Posterior cingulate gyrus (tissue), 11 donors: Measurements from ENCODE around the gene LIMS3.
"Not testable (repeated sequence)": the region's sequence is repeated elsewhere in the genome, so short reads cannot be mapped to it uniquely, and the experiment has no call there.

Source experiments
- DNase-seq, 10 donors: peaks; one replicate each; pipeline versions ENCODE4 v3.0.0 to v3.0.0-alpha.2; 2020 to 2021; ENCODE audit warnings: mixed read lengths in 3 of 10
- intact Hi-C: fragments of 100-400 bp; cut with DNase I; formaldehyde crosslinking; loops from one replicate; pipeline ENCODE4 v1.15.1; 2023

The LIMS3 gene

DNA sequence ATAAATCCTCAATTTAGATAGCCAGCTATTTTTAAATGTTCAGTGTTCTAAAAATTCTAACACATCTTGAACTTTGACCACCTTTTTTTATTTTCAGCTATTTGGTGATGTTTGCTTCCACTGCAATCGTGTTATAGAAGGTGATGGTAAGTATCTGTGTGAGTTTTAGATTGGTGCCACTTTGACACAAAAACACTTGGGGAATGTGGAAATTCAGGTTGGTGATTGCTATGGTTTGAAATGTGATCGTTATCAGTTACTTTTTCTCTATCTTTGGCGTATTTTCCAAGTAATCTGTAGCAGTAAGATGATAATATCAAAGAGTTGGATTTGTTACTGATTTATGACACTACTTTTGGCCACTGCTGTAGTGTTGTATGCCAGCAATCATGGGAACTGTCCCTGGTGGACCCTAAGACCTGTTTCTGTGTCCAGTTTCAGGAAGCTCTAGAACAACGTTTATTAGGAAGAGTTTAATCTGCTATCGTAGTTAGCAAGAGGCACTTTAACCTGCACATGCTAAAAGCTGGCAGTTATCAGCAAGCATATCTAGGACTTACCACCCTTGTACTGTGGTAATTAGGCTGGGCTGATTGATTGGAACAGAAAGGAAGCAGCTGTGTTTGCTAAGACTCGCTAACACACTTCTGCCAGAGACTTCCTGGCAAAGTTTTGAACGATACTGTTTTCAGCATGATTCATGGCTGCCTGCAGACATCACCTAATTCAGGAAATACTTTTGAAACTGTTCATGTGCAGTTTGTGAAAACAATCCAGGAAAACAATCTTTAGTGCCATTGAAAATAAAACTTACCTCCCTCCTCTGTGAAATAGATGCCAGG, 23.3 kb downstream of the LIMS3 start:
- DNase-seq, intact Hi-C loops: not testable (repeated sequence)

DNA sequence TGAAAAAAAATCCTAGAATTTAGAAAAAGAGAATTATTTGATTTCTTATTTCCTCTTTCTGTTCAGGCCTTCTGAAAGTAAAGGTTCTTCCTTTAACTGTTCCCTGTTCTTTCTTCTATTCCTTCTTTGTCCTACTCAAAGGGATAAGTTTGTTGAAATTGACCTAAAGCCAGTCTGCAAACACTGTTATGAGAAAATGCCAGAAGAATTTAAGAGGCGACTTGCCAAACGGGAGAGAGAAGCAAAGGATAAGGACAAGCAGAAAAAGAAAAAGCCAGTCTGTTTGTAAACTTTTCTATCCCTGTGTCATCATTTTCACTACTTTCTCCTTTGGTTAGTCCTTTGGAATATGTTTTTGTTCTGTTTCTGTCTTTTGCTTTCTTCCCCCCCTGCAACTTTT, 26.0 kb downstream of the LIMS3 start:
- DNase-seq, intact Hi-C loops: not testable (repeated sequence)

DNA sequence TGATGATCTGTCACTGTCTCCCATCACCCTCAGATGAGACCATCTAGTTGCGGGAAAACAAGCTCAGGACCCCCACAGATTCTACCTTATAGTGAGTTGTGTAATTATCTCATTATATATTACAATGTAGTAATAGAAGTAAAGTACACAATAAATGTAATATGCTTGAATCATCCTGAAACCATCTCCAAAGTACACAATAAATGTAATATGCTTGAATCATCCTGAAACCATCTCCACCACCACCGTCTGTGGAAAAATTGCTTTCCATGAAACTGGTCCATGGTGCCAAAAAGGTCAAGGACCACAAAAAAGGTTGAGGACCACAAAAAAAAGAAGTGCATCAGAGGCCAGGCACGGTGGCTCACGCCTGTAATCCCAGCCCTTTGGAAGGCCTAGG, 29.3 kb downstream of the LIMS3 start:
- DNase-seq, intact Hi-C loops: not testable (repeated sequence)

DNA sequence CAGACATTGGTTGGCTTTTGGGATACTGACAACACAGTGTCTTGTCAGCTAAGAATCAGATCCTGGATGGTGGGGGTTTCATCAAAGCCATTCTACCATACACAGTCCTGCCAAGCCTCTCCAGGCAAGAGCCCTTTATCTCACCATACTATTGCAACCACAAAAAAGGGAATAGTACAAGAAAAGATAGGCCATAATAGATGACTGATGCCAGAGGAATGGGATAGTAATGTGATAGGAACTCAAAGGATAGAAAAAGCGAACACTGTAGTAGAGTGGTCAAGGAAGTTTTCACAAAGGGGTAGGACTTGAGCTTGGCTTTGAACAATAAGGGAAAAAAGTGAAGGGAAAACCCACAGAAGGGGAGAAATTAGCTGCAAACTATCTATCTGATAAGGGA, 30.7 kb downstream of the LIMS3 start:
- intact Hi-C loops, DNase-seq: not testable (repeated sequence)

DNA sequence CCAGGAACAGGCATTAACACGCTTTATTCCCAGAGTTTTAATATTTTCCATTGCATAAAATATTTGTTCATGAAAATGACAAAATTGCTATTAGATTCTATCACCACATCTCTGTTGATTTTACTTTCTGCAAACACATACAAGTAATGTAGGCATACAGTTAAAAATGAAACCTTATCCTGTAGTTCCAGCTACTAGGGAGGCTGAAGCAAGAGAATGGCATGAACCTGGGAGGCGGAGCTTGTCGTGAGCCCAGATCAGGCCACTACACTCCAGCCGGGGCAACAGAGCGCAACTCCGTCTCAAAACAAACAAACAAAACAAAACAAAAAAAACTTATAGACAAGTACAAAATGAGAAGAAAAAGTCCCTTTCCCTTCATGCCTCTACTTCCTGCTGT, 38.0 kb downstream of the LIMS3 start:
- intact Hi-C loops, DNase-seq: not testable (repeated sequence)

GRCh38 chr2:109945362-109945761, 46.9 kb downstream of the LIMS3 start:
- intact Hi-C loops, DNase-seq: not testable (repeated sequence)

DNA sequence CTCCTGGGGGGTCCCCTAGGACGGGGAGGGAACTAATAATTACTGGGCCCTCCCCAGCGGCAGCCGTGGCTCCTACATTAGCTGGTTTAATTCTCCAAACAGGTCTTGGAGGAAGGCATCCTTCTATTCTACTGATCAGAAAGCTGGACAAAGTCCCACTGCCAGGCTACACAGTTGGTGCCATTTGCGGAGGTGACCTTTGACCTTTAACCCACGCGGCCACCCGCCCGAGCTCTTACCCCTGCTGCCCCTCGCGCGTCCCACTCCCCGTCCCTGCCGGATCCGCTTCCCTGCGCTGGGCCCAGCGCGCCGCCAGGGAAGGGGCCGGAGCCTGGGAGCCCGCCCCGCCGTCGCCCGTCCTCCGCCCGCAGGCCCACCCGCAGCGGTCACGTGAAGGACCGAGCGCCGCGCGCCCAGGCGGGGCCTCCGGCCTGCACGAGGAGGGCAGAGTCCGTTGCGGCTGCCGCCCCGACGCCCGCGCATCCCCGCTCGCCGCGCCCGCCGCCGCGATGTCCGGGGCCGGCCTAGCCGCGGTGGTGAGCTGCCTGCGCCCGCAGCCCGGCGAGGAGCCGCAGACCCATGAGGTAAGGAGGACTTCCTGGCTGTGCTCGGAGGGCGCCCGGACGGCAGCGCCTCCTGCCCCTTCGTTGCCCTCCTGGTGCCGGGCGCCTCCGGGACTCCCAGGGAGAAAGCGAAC, 48.9 kb downstream of the LIMS3 start:
- DNase-seq, intact Hi-C loops: not testable (repeated sequence)

GRCh38 chr2:109947959-109948520, 49.6 kb downstream of the LIMS3 start:
- DNase-seq, intact Hi-C loops: not testable (repeated sequence)

DNA sequence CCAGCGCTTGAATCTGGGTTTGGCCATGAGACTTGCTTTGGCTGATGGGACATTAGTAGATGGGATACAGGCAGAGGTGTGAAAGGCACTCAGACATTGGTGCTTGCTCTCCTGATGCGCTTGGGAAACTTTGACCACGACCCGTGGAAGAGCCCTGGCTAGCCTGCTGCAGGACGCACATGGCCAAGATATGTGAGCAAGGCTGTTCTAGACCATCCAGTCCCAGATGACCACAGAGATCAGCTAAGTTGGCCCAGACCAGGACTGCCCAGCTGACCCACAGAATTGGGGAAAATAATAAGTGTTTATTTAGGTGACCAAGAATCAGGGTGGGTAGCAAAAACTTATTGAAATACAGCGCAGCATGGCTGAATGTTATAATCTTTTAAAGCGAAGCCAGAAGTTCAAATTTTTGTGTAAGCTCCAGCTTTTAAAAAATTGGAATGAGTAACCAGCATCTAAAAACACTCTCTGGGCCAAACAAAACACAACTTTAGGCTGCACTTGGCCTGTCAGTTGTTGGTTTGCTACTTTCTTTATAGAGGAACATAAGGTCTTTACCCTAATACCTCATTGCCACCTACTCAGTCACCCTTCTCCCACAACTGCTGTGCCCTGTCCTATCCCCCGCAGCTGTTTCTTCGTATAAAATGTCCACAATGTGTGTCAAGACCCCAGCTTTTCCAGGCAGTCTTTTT, 51.8 kb downstream of the LIMS3 start:
- intact Hi-C loops, DNase-seq: not testable (repeated sequence)

- intact Hi-C loops, DNase-seq: not testable (repeated sequence)
Observed at GRCh38 chr2:109963942-109964341, 65.5 kb downstream of the LIMS3 start.

DNA sequence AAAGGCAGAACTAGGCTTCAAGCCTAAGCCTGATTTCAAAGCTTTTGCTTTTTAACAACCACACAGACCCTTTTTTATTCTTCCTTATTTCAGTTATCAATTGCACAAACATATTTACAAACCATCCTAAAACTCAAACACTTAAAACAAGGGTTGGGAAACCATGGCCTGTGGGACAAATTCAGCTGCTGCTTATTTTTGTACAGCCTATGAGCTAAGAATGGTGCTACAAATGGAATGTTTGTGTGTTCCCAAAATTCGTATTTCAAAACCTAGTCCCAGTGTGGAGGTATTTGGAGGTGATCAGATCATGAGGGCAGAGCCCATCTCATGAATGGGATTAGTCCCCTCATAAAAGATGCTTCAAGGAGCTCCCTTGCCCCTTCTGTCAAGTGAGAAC, 67.0 kb downstream of the LIMS3 start:
- intact Hi-C loops, DNase-seq: not testable (repeated sequence)

DNA sequence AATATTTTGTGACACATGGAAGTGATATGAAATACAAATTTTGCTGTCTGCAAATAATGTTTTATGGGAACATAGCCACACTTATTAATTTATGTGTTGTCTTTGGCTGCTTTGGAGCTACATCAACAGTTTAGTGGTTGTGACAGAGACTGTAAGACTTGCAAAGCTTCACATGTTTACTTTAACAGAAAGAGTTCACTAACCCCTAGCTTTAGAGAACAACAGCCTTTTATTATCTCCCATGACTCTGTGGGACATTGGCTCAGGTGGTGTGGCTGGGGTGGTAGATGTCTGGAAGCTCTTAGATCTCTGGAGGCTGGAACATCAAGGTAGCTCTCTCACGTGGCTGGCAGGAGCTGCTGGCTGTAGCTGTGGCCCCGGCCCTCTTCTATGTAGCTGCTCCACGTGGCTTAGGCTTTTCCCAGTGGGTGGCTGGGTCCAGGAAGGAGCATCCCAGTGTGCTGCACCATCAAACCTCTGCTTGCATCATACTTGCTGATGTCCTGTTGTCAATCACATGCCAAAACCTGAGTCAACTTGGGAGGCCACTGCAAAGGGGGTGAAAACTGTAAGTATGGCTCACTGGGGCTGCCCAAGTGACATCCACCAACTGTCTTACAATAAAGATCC, 67.7 kb downstream of the LIMS3 start:
- intact Hi-C loops, DNase-seq: not testable (repeated sequence)

- intact Hi-C loops, DNase-seq: not testable (repeated sequence)
Observed at GRCh38 chr2:109966858-109967257, 68.4 kb downstream of the LIMS3 start.

GRCh38 chr2:109969864-109970263, 71.4 kb downstream of the LIMS3 start:
- intact Hi-C loops, DNase-seq: not testable (repeated sequence)

DNA sequence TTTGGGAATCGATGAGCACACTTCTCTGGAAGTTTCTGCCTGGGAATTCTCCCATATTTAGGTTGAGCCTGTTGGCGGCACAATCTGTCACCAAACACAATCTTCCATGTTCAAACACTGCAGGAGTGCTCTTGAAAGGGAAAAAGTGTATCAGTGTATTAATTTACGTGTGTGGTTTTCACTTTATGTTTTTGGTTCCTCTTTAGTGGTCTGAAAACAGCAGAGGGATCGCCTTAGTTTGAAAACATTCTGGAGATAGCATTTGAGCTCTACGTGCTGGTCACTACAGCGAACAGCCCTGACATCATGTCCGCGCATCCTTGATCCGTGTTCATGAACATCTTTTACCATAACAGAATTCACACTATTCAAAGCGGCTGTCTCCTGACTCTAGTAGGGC, 73.2 kb downstream of the LIMS3 start:
- DNase-seq, intact Hi-C loops: not testable (repeated sequence)
